HG03135 (cell line): Measurements from ENCODE around the gene AEBP1.

Experiments
- ATAC-seq: cut with Tn5 transposase; IDR thresholded peaks from one replicate; pipeline ENCODE4 v1.9.1; 2021; ENCODE audit warnings: mild to moderate bottlenecking, moderate library complexity; ENCODE audit not compliant: unreplicated experiment

The AEBP1 gene

GRCh38 chr7:44103923-44104859 lies at the start of gene AEBP1:
TSS of gene AEBP1 (plus strand) at chr7:44104345. CDS start at chr7:44104666, 321 bp downstream.
- ATAC-seq: no peak

GRCh38 chr7:44056681-44057080 lies 47.5 kb upstream of the AEBP1 start:
- no peak for ATAC-seq

- ATAC-seq: no peak
Measured at GRCh38 chr7:44057181-44057848, 46.8 kb upstream of the AEBP1 start.

- ATAC-seq: no peak
Measured at GRCh38 chr7:44057849-44058758, 46.0 kb upstream of the AEBP1 start.

GRCh38 chr7:44058759-44059218 lies 45.4 kb upstream of the AEBP1 start:
- ATAC-seq: no peak

GRCh38 chr7:44059219-44060090 lies 44.7 kb upstream of the AEBP1 start:
- ATAC-seq: no peak

- no peak for ATAC-seq
Measured at GRCh38 chr7:44060091-44060947, 43.8 kb upstream of the AEBP1 start.

GRCh38 chr7:44060948-44061644 lies 43.0 kb upstream of the AEBP1 start:
- no peak for ATAC-seq

GRCh38 chr7:44061645-44062179 lies 42.4 kb upstream of the AEBP1 start:
- no peak for ATAC-seq

- ATAC-seq: no peak
Measured at GRCh38 chr7:44062180-44062902, 41.8 kb upstream of the AEBP1 start.

GRCh38 chr7:44062903-44063295 lies 41.2 kb upstream of the AEBP1 start:
- ATAC-seq: no peak

GRCh38 chr7:44063547-44063893 lies 40.6 kb upstream of the AEBP1 start:
- no peak for ATAC-seq

- no peak for ATAC-seq
Measured at GRCh38 chr7:44063894-44064651, 40.1 kb upstream of the AEBP1 start.

- no peak for ATAC-seq
Measured at GRCh38 chr7:44064791-44065430, 39.2 kb upstream of the AEBP1 start.

- ATAC-seq: no peak
Measured at GRCh38 chr7:44065431-44066110, 38.6 kb upstream of the AEBP1 start, which contains the start of gene PGAM2. TSS of gene PGAM2 (minus strand) at chr7:44065567. CDS start at chr7:44065529, 38 bp downstream.

- ATAC-seq: no peak
Measured at GRCh38 chr7:44066111-44066460, 38.1 kb upstream of the AEBP1 start.
